Measurements from ENCODE around the gene B9D1.

The B9D1 gene

DNA sequence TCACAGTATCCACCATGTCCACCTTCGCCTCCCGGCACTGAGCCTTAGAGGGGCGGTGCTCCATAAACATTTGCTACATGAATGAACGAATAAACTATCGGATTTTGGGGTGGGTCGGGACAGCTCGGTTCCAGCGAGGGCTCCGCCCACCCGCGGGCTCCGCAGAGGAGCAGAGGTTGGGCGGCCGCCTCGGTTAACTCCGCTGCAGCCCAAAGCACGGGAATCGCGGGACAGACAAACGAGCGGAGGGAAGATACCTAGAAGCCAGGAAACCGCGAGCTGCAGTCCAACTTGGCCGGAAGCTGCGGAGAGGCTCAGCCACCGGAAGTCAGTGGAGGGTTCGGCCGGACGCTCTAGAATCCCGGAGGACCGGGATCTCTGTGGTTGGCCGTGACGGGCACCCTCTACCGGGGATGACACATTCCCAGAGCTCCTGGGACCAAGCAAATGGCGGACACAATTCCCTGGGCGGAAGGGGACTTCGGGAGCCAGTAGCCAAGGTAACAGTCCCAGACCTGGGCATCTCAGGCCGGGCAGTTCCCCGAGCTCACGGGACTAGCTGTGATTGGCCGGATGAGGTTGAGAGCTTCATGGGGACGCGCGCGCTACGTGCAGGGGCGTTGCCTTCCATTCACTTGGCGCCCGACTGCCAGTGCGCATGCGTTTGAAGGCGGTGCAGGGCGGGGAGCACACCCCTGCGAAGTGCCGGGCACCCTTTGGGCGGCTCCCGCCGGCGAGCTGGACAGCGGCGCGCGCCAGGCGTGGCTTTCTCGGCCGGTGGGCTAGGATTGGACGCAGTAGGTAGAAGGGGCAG, 15.3 kb upstream of the B9D1 start:
- peak; percentile 93 to 95 for DNase-seq (ENCODE audit: extremely low read depth in 1 of 2, low read depth in 1 of 2)

DNA sequence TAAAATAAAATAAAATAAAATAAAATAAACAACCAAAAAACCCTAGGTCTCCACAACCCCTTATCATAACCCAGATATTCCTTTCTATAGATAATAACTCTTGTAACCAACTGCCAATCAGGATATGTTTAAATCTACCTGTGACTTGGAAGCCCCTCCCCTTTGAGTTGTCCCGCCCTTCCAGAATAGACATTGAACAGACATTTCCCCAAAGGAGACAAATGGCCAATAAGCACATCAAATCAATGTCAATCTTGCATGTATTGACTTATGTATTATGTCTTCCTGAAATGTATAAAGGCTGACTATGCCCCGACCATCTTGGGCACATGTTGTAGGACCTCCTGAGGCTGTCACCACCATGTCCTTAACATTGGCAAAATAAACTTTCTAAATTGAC, 14.3 kb upstream of the B9D1 start:
- DNase-seq (ENCODE audit: extremely low read depth in 1 of 2, low read depth in 1 of 2): no peak

DNA sequence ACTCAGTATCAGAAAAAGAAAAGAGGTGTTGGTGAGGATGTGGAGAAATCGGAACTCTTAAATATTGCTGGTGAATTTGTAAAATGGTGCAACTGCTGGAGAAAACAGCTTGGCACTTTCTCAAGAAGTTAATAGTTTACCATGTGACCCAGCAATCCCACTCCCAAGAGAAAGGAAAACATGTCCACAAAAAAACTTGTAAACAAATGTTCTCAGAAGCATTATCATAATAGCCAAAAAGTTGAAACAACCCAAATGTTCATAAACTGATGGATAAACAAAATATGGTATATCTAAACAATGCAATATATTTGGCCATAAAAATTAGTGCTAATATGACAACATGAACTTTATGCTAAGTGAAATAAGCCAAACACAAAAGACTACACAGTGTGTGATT, 13.2 kb upstream of the B9D1 start:
- DNase-seq (ENCODE audit: extremely low read depth in 1 of 2, low read depth in 1 of 2): no peak

DNA sequence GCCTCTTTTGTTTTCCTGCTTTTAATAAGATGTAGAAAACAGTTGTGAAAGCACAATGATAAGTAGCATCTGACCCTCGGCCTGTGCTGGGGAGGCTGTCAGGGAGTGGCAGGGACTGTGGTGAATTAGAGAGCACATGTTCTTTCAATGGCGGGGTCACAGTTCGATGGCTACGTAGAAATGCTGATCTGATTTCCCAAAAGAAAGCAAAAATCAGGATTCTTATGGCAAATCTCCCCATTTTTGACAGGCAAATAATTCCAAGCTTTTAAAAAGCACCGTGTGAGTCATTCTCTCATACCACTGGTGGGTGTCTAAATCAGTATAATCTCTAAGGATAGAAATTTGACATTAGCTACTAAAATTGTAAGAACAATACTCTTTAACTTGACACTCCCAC, 11.6 kb upstream of the B9D1 start:
- no peak for DNase-seq (ENCODE audit: extremely low read depth in 1 of 2, low read depth in 1 of 2)

DNA sequence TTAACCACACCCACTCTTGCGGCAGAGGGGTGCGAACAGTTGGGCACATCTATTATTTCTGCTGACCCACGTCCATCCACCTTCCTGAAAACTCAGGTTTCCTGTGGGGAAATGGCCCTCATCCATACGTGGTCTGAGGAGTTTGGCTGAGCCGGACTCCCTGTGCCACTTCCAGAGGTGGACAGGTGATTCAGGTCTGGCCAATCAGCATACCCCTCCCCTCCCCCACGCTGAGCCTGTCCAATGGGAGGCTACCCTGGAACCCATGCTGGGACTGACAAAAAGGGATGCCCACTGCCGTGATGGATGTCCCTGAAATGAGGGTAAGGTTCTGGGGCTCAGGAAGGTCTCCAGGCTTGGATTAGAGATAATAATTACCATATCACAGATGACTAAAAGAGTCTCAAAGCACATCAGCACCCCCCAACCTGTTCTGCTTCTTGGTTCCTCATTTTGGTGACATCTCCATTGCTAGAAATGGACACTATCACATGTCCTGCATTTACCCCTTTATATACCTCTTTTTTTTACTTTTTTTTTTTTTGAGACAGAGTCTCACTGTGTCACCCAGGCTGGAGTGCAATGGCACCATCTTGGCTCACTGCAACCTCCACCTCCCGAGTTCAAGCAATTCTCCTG, 10.5 kb upstream of the B9D1 start:
- DNase-seq (ENCODE audit: extremely low read depth in 1 of 2, low read depth in 1 of 2): no peak

DNA sequence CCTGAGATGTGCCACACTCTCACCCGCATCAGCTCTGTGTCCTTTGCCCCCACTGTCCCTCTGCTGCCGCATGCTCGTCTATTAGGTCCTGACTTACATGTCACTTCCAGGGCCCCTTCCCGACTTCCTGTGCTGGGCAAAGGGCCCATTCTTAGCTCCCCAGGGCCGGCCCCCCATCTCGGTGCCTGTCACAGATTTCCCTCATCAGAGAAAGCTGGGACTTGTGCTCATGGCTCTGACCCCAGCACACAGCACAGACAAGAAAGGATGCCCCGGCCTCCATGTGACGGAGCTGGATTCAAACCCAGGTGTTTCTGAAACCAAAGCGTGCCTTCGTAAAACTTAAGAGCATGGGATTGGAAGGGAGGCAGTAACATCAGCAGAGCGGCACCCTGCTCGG, 9.9 kb upstream of the B9D1 start:
- DNase-seq (ENCODE audit: extremely low read depth in 1 of 2, low read depth in 1 of 2): no peak

DNA sequence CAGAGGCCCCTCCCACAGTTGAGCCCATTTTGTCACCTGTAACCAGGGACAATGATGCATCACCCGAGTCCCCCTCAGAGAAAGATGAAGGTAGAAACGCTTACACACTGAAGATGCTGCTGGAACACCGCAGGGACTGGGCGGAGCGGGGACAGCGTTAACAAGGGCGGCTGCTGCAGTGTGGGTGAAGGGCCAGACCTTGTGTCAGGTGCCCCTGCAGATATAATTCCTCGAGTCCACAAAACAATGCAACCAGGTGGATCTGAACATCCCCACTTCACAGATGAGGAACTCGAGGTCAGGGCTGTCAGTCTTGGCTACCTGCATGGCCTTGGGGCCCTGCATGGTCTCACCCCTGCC, 9.5 kb upstream of the B9D1 start:
- DNase-seq (ENCODE audit: extremely low read depth in 1 of 2, low read depth in 1 of 2): no peak

DNA sequence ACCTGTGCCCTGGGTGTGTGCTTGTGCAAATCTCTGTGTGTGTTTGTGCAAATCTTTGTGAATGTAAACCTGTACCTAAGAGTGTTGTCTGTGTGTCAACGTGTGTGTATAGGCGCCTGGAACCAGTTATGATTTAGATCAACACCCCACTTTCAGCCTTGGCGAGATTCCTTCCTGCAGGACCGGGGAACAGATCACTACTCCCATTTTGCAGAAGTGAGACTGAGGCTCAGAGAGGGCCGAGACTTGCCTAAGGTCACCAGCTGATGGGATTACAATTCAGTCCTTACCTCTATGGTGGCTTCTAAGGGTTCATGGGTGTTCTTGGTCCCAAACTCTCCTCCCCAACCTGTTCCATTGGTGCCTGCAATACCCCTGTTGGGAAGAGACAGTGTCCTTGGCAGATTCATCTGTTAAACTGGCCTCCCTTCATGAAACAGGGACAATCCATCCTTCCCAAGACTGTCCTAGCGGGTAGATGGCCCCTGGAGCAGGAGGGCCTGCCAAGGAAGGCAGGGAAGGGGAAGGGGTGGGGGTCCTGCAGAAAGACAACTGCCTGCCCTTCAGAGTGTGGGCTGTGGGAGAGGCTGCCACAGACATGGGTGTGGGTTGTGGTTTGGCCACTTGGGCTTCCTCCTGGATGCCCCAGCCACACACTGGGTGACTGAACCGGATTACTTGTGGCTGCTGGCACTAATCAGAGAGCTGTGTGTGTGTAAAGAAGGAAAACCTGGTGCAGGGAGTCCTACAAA, 8.9 kb upstream of the B9D1 start:
- no peak for DNase-seq (ENCODE audit: extremely low read depth in 1 of 2, low read depth in 1 of 2)

DNA sequence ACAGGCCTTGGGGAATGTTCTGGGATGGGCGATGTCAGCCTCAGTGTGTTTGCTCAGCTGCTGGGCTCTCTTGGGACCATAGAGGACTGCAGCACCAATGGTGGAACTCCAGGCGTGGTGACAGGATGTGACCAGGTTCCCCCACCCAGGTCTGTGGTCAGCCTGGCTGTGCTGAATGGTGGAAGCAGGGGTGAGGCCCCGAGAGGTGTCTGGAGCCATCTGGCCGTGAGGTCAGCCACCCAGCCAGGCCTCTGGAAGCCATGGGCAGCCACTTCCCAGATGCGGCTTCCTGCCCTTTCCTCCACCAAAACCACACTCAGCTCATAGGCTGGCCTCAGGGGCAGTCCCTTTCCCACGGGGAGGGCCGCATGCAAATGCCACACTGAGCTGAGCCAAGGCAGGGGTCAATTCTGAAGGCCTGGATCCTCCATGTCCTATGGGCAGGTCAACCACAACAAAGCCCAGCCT, 8.0 kb upstream of the B9D1 start:
- no peak for DNase-seq (ENCODE audit: extremely low read depth in 1 of 2, low read depth in 1 of 2)

DNA sequence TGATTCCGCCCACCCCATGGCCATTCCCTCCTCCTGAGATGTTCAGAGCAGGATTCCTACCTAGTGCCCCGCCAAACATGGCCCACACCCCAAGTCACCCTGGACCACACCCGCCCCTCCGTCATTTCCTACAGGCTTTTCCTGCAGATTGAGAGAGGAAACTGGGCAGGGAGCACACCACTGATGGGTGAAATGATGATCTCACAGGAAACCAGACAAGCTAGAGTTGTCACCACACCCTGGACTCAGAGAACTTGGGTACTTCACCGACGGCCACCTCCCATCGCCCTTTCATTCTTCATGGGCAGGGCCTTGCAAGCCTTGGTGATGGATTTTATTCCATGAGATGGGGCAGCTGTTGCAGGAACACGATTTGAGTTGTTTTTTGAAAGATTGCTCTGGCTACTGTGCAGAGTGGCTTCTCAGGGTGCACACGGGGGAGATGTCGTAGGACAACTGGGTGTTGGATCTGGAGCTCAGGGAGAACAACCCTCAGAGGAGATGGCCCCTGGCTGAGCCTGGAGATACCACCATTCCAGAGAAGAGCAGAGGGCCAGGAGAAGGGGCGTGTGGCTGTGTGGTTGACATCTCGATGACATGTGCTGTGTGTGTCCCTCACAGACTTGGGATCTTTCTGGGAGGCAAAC, 7.4 kb upstream of the B9D1 start:
- no peak for DNase-seq (ENCODE audit: extremely low read depth in 1 of 2, low read depth in 1 of 2)

DNA sequence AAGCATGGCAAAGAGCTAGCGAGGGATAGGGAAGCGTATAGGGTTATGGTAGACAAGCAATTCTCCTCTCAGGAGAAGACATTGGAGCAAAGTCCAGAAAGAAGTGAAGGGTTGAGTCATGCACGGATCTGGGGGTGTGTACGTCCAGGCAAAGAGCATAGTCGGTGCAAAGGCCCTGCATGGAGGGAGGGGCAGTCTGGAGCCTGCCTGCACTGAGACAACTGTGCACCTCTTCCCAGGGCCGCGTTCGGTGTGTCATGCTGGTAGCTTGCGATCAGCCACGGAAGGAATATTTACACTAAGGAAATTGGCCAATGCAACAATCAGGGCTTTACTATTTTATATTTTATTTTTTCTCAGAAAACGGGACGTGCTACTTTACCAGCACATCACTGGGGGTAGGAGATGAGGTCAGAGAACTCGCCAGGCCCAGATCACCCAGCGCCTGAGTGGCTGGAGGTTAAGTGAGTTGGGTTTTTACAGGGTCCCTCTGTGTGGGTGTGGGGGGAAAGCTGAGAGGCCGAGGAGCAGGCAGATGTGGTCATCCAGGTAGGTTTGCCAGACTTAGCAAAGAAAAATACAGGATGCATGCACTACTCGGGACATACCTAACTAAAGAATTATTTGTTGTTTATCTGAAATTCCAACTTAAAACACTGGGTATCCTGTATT, 6.7 kb upstream of the B9D1 start:
- no peak for DNase-seq (ENCODE audit: extremely low read depth in 1 of 2, low read depth in 1 of 2)

DNA sequence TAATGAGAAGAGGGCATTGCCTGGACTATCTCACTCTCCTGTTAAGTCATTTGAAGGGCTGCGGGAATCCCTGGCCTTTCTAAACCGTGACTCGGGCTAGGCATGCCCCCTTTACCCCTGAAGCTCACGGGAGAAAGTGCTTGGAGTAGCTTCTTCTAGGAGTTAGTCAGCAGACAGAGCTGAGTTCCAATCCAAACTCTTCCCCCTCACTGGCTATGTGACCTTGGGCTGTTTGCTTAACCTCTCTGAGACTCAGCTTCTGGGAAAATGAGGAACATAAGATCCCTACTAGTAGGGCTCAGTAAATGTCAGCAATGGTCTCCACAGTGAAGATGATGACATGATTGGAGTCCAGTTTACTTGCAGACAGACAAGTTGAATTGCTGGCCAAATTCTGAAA, 5.7 kb upstream of the B9D1 start:
- no peak for DNase-seq (ENCODE audit: extremely low read depth in 1 of 2, low read depth in 1 of 2)

DNA sequence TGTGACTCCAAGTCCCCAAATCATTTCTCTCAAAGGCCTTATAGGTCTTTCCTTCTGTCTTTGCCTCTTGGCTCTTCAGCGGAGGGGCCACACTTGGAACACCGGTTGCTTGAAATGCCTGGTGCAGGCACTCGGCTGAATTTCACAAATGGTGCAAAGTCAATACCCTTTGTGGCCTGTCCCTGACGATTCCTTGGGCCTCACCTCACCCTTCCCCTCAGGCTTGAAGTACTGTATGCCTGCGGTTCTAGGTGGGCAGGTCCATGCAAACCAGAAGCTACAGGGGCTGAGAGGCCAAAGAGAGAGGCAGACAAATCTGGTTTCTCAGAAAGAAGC, 4.1 kb upstream of the B9D1 start:
- DNase-seq (ENCODE audit: extremely low read depth in 1 of 2, low read depth in 1 of 2): no peak

DNA sequence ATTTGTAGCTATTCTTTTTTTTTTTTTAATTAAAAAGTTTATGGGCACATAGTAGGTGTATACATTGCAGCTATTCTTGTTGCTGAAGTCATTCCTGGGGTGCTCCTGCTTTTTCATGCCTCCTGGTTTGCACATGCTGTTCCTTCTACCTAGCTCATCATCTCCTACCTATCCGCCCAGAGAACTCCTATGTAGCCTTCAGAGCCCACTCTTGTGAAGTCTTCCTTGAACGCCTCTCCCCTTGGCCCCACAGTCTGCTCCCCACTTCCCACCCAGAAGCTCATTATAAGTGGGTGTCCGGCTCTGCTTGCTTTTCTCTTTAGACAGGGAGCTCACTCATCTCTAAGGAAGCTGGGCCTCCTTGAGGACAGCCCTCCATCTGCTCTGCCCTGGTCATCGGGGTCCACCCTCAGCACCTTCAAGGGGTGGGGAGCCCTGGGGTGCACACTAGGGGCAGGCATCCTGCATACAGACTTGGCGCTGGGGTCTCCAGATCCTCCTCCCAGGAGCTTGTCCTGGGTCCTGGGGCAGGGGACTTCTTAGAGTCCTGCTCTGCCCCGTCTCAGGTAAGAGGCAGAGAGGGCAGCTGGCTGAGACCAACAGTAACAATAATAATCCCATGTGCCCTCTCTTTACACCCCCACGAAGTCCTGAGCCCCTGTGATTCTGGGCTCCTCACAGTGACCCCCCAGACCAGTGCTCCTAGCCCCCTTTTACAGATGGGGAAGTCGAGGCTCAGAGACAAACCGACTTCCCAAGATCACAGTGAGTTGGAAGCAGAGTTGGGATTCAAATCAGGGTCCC, 3.5 kb upstream of the B9D1 start:
- no peak for DNase-seq (ENCODE audit: extremely low read depth in 1 of 2, low read depth in 1 of 2)

DNA sequence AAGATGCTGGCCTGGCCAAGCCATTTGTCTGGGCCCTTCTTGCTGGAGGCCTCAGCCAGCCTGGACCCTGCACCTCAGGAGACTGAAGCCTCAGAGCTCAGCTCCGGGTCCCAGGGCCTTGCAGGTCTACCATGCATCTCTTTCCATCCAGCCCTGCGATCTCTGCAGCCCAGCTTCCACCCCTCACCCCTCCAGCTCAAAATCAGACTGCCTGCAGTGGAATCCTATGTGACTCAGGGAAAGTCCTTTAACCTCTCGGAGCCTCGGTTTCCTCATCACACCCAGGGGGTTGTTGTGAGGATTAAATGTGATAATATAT, 2.9 kb upstream of the B9D1 start:
- no peak for DNase-seq (ENCODE audit: extremely low read depth in 1 of 2, low read depth in 1 of 2)

DNA sequence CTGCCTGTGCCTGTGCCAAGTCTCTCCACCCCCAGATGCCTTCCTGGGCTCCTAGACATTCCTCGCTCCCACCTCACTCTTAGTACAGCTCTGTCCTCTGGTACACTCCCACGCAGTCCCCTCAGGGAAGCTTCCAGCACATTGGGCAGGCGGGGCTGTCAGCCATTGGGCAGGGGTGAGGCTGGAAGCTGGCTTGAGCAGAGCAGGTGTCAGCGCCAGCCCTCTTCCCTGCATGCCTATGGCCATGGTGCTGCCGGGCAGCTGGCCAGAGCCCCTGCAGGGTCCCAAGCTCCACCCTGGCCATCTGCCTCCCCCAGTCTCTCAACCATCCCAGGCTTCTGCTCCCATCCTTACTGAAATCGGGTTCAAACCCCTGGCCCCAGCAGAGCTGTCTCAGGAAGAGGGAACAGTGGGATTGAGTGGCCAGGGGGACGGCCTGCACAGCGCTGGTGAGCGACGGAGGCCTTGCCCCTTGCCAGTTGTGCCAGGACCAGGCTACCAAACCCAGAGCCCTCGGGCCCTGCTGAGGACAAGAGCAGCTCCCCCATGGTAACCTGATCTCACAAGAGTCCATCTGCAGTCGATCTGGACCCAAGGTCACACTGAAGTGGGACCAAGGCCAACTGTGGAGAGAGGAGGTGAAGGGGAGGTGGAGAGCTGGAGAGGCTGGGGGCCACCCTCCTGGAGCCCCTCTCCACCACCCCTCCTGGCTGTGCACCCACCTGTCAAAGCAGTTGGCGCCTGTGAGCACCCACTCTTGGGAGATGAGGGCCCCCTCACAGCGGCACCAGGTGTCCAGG, 2.4 kb upstream of the B9D1 start:
- DNase-seq (ENCODE audit: extremely low read depth in 1 of 2, low read depth in 1 of 2): no peak

DNA sequence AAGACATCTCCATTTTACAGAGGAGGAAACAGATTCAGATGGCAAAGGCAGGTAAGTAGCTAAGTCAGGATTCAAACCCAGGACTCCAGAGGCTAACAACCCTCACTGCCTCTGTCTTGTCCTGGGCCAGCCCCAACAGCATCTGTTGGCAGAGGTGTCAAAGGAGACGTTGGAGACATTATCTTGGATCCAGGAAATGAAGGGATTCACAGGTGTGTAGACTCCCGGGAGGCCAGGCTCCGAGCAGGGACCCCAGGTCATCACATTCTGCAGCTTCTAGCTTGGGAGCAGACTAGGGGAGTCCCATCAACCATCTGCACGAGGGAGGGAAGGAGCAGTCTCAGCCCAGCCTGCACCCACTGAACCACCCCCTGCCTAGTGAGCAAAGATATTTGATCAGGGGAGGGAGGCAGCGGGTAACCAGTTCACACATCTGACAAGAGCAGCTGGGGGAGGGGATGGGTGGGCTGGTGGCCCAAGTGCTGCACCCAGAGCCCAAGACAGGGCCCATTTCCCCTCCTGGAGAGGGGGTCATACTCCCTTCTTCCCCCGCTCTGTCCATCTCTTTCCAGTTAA, 1.0 kb upstream of the B9D1 start:
- DNase-seq (ENCODE audit: extremely low read depth in 1 of 2, low read depth in 1 of 2): no peak

DNA sequence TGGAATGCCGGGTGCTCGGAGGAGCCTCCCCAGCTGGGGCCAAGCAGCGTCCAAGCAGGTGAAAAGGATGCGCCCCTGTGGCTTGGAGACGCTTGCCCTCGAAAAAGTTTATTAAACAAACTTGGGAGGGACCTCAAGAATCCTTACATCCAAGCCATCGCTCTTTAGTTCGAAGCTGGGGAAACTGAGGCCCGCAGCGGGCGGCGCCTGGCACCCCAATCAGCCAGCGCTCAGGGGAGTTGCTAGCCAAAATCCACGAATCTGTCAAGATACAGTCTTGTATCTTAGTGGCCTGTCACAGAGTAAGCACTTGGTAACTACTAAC, 553 bp upstream of the B9D1 start:
- DNase-seq (ENCODE audit: extremely low read depth in 1 of 2, low read depth in 1 of 2): no peak

DNA sequence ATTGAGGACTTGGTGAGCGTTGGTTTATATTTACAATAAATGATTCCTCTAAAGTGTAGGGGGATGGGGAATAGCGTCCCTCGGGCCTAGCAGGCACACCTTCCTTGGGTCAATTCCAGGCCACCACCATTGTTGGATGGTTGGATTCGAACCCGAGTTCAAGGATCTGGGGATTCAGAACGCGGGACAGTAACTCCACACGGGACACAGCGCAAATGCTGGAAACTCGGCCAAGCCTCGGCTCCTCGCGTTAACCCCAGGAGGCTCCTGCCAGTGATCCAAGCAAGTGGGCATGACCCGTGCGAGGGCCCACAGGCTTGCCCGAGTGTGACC, 613 bp downstream of the B9D1 start:
- DNase-seq (ENCODE audit: extremely low read depth in 1 of 2, low read depth in 1 of 2): no peak

DNA sequence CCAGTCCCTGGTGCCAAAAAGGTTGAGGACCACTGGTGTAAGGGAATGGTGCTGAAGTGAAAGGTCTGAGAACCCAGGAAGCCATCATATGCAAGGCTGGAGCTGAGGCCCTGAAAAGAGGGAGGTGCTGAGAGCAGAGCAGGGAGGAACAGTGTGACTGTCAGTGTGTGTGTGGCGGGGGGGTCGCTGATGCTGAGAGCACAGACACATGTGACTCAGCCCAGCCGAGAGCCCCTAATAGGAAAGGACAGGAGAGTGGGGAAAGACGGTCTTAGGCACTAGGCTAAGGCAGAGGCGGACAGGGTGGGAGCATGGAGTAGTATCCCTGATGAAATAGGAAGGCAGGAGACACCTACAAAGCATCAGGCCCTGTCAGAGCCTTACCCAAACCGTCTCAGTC, 1.2 kb downstream of the B9D1 start:
- no peak for DNase-seq (ENCODE audit: extremely low read depth in 1 of 2, low read depth in 1 of 2)
